Activated CD4-positive, alpha-beta T cell treated with anti-CD3 and anti-CD28 coated beads, Interleukin-10, Interleukin-2, amounts not matched to agents 100 ng/mL and 50 ng/mL, durations not matched to agents 16 hours and 8 hours (primary cell): Measurements from ENCODE around the gene PPFIBP2.
A peak's percentile ranks its signal among the peaks of the same experiment; 100 is the strongest.
"Not testable (repeated sequence)": the region's sequence is repeated elsewhere in the genome, so short reads cannot be mapped to it uniquely, and the experiment has no call there.

Experiments
- DNase-seq: peaks from one replicate; pipeline ENCODE4 v3.0.0-alpha.2; 2020

Gene PPFIBP2

DNA sequence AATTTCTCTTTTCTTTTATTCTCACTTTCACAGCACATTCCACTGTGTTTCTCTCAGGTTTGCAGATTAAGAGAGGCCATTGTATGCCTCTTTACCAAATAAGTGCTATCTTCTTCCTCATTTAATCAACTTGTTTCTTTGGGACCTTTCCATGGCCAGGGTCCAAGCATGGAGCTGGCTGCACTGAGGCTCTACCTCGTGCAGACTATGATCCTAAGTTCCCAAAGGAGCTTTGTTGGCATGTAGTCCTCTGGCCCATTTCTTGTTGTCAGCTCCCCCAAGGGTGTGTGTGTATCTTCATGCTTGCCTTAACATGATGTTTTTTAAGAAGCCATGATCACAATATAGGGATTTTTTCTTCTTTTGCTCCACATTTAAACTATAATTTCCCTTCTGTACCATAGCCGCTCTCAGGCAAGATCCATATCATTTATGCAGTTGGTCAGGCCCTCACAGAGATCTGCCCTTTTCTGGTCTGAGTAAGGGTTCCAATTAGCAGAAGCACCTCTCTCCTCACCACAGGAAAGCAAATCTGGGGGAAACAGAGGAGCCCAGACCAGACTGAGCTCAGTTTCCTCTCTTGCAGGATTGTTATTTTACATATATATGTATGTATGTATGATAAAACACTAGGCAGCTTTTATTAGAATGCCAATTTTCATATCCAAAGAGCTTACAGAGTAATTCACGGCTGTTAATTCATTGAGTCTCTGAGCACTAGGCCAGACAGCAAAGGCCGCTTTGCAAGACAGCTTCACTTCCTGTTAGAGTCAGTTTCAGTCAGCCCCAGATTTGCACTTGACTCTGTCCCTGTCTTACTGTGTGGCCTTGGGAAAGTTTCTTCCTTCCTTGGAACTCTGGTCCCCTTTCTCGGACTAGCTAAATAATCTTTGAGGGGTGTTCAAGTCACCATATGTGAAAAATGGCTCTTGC is 125.2 kb downstream of the PPFIBP2 start:
- no peak for DNase-seq

- no peak for DNase-seq
Measured at GRCh38 chr11:7639643-7640025, 125.8 kb downstream of the PPFIBP2 start.

DNA sequence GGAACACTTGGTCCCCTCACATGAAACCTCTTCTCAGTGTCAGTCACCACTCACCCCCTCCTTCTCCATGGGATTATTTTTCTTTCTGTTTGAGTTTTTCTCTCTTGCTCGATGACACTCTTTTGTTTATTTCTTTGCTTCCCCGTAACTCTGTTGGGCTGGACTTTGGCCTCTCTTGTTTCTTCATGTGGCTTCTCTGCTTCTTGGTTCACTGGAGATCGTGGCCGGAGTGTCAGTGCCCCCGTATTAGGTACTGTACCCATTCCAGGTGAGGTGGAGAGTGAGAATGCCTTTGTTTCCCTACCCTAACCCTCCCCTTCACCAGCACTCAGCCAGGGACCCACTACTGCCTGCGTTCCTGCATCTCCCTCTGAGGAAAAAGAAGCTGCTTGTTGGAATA is 127.0 kb downstream of the PPFIBP2 start:
- no peak for DNase-seq

DNA sequence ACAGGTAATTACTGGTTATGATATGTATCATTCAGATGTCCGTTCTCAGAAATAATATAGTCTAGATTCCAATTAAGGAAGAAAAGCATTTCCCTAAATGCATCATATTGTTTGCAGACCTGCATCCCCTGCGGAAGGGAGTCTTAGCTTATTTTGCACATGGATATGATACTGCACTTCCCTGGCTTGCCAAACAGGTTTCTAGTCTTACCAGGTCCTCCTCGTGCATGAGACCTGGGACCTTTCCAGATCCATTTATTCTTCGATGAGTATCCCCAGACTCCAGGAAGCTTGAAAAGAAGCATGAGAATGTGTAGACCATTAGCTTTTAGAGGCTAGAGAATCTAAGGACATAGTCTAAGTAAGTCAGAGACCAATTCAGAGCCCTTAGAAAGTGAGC is 128.9 kb downstream of the PPFIBP2 start:
- DNase-seq: no peak

- no peak for DNase-seq
Measured at GRCh38 chr11:7643314-7643713, 129.5 kb downstream of the PPFIBP2 start.

- no peak for DNase-seq
Measured at GRCh38 chr11:7645206-7645605, 131.4 kb downstream of the PPFIBP2 start.

GRCh38 chr11:7646866-7647265 is 133.1 kb downstream of the PPFIBP2 start:
- DNase-seq: no peak

DNA sequence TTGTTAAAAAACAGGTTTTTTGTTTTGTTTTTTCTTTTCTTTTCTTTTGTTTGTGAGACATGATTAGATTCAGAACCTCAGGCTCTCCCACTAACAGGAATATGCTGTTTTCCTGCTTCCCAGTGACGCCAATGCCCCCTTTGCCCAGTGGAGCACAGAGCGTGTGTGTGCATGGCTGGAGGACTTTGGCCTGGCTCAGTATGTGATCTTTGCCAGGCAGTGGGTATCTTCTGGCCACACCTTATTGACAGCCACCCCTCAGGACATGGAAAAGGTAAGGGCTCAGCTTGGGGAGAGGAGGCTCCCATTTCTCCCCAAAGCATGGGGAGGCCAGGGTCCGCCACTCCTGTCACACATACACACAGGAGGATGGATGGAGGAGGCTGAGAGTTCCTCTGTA is 134.5 kb downstream of the PPFIBP2 start:
- no peak for DNase-seq

GRCh38 chr11:7651140-7651551 is 137.3 kb downstream of the PPFIBP2 start:
- no peak for DNase-seq

DNA sequence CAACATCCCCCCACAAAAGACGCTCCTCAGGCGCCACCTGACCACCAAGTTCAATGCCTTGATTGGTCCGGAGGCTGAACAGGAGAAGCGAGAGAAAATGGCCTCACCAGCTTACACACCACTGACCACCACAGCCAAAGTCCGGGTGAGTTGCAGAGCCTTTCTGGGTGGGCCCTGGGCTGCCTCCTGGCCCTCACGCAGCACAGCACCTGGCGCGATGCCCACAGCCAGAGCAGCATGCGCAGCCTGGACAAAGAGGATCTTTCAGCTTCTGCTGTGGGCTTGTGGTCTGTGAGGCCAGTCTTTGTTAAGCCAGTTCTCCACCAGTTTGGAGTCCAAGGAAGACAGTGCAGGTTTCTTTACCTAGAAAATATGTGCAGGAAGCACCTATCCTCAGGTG is 137.9 kb downstream of the PPFIBP2 start:
- DNase-seq: no peak

- DNase-seq: no peak
Measured at GRCh38 chr11:7654195-7654705, 140.5 kb downstream of the PPFIBP2 start.

DNA sequence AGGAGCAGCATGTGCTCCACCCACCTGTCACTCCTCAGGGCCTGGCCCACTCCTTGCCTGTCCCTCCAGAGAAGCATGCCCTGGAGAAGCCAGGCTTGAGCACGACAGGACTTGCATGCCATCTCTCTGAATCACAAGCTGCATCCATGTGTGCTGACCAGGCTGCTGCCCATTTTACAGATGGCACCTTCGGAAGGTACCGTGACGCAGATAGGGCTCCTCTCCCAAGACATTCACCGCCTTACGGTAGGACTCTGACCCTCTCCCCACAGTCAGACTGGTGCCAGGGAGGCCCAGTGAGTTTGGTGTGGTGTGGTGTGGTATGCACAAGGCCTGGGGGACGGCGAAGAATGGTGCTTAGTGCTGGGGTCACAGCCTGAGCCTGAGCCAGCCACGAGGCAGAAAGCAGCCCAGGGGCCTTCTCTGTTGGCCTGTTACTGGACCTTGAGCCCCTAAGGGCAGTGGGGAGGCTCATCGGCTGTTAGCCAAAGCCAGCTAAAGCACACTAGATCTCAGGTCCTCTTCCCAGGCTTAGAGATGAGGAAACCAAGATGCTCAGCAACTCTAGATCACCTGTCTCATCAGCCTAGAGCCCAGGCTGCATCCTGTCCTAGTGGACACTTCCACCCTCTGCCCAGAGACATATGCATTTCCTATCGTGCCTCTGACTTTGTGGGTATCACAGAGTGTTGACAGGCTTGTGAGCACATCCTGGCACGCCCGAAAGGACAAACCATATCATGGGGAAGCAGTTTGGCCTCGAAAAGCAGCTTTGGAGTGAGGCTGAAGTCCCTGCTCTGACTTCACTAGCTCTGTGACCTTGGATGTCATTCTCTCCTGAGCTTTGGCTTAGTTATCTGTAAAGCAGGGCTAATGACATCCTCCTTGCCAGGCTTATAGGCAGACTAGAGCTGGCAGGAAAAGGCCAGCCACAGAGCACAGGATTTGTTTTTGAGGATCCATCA is 141.7 kb downstream of the PPFIBP2 start:
- DNase-seq: no peak

- DNase-seq: no peak
Measured at GRCh38 chr11:7656704-7657103, 142.9 kb downstream of the PPFIBP2 start.

DNA sequence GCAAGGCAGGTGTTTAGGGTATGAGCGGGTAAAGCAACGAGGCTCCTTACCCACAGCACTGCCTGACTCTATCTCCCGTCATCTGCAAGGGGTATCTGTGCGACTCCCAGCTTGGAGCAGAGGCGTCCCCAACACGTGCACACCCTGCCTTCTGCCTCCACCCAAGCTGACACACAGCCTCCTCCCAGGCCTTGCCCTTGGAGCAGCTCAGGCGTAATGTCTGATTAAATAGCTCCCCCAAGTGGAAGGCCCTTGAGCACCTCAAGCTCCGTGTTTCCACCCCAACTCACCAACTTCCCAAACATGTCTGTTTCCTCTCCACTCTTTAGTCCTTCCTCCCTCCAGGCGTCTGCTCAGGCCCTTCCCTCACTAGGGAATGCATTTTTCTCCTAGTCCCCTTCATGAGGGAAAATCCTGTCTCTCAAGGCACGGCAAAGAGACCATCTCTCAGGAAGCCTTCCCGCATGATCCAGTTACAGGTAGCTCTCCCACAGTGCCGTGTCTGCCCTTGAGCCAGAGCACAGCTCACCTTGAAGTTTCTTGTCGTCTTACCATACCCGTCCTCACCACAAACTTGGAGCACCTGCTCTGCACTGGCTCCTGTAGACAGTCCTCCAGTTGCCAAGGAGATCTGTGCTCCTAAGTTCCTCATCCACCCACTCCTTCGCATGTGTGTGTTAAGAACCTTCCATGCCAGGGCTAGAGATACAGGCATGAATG is 143.7 kb downstream of the PPFIBP2 start:
- DNase-seq: peak; percentile 49

DNA sequence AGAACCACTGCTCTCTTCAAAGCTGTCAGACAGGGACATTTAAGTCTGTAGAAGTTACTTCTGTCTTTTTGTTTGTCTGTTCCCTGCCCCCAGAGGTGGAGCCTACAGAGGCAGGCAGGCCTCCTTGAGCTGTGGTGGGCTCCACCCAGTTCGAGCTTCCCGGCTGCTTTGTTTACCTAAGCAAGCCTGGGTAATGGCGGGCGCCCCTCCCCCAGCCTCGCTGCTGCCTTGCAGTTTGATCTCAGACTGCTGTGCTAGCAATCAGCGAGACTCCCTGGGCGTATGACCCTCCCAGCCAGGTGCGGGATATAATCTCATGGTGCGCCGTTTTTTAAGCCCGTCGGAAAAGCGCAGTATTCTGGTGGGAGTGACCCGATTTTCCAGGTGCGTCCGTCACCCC is 149.7 kb downstream of the PPFIBP2 start:
- DNase-seq: not testable (repeated sequence)

DNA sequence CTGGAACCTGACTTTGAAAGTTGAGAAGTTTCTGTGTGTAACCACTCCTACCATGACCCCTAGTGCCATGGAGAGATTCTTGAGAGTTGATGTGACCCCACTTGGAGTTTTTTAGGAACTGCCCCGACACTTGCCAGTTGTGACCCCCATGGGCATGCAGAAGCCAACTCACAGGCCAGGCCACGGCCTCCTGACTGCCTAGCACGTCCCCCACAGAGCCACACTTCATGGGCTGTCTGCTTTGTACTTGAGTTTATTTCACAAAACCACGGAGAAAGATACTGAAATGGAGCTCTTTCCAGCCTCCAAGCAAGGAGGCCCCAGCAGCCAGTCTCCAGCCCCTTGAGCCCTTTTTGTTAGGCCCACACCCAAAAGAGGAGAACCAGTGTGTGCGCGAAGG is 151.1 kb downstream of the PPFIBP2 start:
- DNase-seq: no peak

- DNase-seq: peak; percentile 83
Measured at GRCh38 chr11:7665473-7666291, 151.9 kb downstream of the PPFIBP2 start.

GRCh38 chr11:7666292-7666866 is 152.6 kb downstream of the PPFIBP2 start:
- no peak for DNase-seq

DNA sequence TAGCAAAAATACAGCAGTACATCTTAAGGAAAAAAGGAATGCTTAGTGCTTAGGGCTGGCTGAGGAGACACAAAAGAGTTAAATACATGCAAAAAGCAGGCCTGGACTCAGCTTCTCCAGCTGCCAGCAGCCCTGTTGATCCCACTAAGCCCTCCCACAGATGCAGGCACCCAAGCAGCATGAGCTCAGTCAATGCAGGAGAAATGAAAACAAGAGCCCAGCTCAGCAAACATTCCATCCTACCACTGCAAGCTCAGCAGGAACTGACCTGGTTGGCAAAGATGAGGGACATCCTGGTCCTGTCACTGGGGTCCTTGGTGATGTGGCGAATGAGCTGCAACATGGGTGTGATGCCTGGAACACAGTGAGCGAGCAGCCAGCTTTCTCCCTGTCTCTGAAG is 153.7 kb downstream of the PPFIBP2 start:
- no peak for DNase-seq

DNA sequence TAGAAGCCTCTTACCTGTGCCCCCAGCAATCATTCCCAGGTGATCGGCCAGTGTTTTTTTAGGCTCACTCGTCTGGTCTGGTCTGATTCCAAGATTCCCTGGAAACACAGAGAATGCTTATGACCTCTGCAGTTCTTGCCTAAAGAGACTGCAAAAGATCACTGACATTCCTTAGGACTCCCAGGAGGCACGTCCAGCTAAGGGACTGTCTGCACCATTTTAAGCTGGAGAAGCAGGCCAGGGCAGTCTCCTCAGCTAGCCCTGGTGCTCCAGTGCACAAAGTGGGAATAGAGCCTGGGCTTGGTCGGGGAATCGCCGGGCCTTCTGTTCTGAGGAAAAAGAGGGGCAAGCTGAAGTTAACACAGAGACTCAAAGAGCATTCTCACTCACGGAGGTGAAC is 154.7 kb downstream of the PPFIBP2 start:
- DNase-seq: no peak

DNA sequence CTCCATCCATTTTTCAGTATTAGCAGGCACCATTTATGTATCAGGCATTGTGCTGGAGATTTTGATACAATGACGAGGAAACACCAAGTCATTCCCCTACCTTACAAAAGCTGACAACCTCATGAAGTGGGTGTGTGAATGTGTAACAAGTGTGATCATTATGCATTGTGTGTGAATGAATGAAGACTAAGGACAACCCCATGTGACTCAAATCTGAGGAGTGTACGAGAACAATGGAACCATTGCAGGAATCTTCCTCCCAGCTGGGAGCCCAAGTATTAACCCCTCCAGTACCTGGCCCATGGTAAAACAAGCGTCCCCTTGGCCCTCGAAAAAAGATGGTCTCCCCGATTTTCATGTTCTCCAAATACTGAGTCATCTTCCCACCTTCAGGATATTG is 155.1 kb downstream of the PPFIBP2 start:
- DNase-seq: no peak

DNA sequence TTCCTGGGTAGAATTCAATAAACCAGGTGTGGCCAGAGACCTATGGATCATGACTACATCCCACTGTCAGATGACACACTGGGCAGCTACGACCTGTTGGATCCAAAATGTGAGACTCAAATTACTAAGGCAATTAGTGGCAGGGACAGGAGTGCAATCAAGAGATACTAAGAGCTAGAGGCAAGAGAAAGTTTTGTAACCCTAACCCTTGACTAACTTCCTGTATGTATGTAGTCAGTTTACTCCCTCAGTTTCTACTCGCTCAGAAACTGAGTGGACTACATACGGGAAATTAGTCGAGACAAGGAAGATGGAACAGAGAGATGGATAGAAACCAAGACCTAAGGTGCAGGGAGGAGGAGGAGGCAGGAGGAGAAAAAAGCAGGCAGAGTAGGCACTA is 156.8 kb downstream of the PPFIBP2 start:
- no peak for DNase-seq
